Mammary epithelial cell (primary cell): ENCODE results near the gene PAQR7.

Experiments used
- EZH2 ChIP-seq: IDR thresholded peaks from 2 replicates; pipeline ENCODE4 v1.6.1; 2012; ENCODE audit warnings: low read length, inconsistent platforms, borderline replicate concordance
- TF ChIP-seq, protein P1 (sequence below), 2 donors: IDR thresholded peaks in 1 of 2; conservative IDR thresholded peaks in 1 of 2; 2 replicates each; pipeline ENCODE4 v1.5.1; 2011 to 2012; ENCODE audit warnings: inconsistent platforms in 2 of 2, low read length in 2 of 2, mild to moderate bottlenecking in 2 of 2, control low read depth in 1 of 2, low read depth in 1 of 2; ENCODE audit not compliant: insufficient read depth in 1 of 2; ENCODE audit errors: extremely low read depth in 1 of 2

DNA sequence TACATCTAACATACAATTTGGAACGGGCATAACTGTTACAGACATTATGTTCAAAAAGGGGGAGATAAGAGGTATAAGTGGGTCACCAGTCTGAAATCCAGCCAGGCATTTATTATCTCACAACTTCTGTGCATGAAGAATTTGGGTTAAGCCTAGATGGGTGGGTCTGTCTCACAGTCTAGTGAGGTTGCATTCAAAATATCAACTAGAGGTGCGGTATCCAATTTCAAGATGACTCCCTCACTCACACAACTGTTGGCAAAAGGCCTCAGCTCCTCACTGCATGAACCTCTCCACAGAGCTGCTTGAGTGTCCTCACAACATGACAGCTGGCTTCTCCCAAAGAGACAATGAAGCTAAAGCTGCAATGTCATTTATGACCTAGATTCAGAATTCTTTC is 21.0 kb downstream of the PAQR7 start:
- TF ChIP-seq, protein P1, sequence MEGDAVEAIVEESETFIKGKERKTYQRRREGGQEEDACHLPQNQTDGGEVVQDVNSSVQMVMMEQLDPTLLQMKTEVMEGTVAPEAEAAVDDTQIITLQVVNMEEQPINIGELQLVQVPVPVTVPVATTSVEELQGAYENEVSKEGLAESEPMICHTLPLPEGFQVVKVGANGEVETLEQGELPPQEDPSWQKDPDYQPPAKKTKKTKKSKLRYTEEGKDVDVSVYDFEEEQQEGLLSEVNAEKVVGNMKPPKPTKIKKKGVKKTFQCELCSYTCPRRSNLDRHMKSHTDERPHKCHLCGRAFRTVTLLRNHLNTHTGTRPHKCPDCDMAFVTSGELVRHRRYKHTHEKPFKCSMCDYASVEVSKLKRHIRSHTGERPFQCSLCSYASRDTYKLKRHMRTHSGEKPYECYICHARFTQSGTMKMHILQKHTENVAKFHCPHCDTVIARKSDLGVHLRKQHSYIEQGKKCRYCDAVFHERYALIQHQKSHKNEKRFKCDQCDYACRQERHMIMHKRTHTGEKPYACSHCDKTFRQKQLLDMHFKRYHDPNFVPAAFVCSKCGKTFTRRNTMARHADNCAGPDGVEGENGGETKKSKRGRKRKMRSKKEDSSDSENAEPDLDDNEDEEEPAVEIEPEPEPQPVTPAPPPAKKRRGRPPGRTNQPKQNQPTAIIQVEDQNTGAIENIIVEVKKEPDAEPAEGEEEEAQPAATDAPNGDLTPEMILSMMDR (conservative IDR thresholded peaks at IDR 0.05 in 1 of 2, IDR thresholded peaks at IDR 0.05 in 1 of 2; ENCODE audit: extremely low read depth in 1 of 2, insufficient read depth in 1 of 2, low read depth in 1 of 2, low read length in 2 of 2), result no peak
- TF ChIP-seq EZH2, result no peak
